Epithelial cell of proximal tubule (primary cell): Measurements from ENCODE around the gene AFAP1. TPM values are rescaled to one million over a fixed set of nuclear protein-coding genes. Genes with fewer than 3 reads are reported as not detected.

Experiments
- DNase-seq: peaks from one replicate; pipeline ENCODE4 v3.0.0-alpha.2; 2011; ENCODE audit warnings: low read depth
- H3K4me3 ChIP-seq: 2 replicates; pipeline ENCODE4 v1.5.1; 2011; ENCODE audit warnings: low read depth, mild to moderate bottlenecking, low read length
- total RNA-seq: library from RNA; depleted of rRNA; stranded (reverse); fragments of >200 nt; gene quantifications from 2 replicates; pipeline ENCODE4 v1.2.3, GENCODE V29; 2015
- TF ChIP-seq, protein P1 (sequence below): conservative IDR thresholded peaks from 2 replicates; pipeline ENCODE4 v1.5.1; 2012; ENCODE audit warnings: low read depth, mild to moderate bottlenecking, low read length

The AFAP1 gene
- total RNA-seq, 1 donor from 2014 or later = 26.2 TPM

DNA sequence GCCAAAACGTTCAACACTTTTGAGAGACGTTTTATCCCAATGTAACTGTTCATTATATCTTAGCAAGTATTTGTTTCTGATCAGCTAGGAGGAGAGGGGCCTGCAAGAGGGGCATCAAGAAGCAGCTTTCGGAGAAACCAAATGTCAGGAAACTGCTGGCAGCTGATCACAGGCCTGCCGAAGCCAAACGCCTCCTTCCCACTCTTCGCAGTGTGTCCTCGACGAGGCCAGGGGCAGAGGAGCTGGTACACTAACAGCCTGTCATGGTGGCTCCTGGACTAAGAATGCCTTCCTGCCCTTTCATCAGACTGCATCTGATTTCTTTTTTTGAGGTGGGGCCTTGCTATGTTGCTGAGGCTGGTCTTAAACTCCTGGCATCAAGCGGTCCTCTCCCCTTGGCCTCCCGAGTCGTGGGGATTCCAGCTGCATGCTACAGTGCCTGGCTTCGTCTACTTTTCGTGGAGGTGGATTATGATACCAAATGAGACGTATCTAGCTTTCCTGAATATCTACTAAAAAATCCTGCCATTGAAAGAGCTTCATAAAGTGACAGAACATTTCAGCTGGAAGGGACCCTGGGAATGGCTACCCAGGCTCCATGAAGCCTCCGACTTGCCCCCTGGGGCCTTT, 134.8 kb downstream of the AFAP1 start:
- TF ChIP-seq, protein P1, sequence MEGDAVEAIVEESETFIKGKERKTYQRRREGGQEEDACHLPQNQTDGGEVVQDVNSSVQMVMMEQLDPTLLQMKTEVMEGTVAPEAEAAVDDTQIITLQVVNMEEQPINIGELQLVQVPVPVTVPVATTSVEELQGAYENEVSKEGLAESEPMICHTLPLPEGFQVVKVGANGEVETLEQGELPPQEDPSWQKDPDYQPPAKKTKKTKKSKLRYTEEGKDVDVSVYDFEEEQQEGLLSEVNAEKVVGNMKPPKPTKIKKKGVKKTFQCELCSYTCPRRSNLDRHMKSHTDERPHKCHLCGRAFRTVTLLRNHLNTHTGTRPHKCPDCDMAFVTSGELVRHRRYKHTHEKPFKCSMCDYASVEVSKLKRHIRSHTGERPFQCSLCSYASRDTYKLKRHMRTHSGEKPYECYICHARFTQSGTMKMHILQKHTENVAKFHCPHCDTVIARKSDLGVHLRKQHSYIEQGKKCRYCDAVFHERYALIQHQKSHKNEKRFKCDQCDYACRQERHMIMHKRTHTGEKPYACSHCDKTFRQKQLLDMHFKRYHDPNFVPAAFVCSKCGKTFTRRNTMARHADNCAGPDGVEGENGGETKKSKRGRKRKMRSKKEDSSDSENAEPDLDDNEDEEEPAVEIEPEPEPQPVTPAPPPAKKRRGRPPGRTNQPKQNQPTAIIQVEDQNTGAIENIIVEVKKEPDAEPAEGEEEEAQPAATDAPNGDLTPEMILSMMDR = no peak
- no peak for DNase-seq
- no peak overlapping the region for H3K4me3 ChIP-seq

DNA sequence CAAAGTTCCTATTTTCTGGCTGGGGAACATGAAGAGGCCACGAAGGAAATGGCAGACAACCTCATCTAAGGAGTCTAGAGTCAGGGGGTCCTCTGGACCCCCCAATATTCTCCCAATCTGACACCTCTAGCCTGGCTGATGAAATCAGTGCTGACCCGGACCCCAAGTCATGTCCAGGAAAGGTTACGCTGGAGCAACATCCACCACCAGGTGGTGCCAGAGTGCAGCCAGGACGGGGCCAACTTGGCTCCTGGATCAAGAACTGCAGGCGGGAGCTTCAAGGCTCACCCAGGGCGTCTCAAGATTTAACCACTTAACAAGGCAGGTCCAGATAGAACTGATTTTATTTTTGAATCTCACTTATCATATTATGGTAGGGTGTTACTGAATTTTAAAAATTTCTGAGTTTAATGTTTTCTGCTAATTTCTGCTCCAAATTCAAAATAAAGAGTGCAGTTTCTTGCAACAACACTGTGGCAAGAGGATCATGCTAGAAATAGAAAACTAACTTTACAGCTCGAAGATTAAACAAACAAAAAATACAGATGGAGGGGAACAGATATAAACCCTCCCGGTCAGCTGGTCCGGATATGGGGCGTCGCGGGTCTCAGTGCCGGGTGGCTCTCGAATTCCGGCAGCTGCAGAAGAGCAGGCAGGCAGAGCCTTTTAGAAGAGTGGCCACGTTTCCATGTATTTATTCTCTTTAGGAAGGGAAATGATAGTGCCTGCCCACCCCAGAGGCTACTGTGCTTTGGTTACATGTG, 135.5 kb downstream of the AFAP1 start:
- DNase-seq = no peak
- TF ChIP-seq, protein P1 = peak; percentile 99
- no peak overlapping the region for H3K4me3 ChIP-seq

DNA sequence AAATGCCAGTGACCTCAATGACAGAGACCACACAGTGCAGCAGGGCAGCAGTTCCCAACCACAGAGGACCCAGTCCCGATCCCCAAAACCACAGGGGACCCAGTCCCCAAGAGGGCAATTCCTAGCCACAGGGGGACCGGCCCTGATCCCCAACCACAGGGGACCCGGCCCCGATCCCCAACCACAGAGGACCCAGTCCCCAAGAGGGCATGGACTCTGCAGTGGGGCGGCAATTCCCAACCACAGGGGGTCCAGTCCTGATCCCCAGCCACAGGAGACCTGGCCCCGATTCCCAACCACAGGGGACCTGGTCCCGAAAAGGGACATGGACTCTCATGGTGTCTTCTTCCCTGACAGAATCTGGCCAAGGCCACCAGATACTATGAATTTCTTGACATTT, 136.3 kb downstream of the AFAP1 start:
- TF ChIP-seq, protein P1 = no peak
- H3K4me3 ChIP-seq = no peak overlapping the region
- no peak for DNase-seq

DNA sequence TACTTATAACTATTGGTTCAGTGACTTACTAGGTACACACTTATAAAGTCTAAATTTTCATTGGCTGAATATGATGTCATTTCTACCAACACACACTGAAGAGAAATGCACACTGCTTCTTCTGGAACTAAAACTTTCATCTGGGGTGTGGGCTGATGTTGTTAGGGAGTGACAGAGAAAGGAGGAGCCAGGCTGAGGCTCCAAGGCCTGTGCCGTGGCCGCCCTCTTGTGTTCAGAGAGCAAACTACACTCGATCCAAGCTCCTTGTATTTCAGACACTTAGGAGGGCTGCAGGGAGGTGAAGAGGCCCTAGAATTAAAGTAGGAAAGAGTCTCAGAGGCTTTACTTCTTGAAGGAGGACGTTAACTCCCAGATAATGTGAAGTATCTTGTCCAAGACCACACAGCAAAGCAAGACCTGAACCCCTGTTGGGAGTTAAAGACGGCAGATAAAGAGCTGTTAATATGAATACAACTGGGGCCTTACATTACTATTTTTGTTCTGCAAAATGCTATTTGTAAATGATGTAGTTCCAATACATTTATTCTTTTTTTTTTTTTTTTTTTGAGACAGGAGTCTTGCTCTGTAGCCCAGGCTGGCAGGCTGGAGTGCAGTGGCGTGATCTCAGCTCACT, 137.5 kb downstream of the AFAP1 start:
- DNase-seq = no peak
- no peak overlapping the region for H3K4me3 ChIP-seq
- TF ChIP-seq, protein P1 = peak; percentile 90

DNA sequence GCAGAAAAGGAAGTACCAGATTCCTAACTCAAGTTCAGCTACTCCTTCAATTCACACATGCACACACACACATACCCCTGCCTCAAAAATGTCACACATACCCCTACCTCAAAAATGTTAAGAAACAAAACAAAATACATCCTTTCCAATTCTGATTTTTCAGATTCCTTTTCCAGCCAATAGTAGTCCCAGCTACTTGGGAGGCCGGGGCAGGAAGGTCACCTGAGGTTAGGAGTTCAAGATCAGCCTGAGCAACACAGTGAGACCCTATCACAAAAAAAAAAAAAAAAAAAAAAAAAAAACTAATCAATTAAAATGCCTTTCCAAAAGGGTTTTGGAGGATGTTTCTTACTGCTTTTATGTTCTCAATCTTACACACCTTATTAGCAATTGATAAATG, 138.0 kb downstream of the AFAP1 start:
- no peak overlapping the region for H3K4me3 ChIP-seq
- no peak for DNase-seq
- TF ChIP-seq, protein P1 = no peak

DNA sequence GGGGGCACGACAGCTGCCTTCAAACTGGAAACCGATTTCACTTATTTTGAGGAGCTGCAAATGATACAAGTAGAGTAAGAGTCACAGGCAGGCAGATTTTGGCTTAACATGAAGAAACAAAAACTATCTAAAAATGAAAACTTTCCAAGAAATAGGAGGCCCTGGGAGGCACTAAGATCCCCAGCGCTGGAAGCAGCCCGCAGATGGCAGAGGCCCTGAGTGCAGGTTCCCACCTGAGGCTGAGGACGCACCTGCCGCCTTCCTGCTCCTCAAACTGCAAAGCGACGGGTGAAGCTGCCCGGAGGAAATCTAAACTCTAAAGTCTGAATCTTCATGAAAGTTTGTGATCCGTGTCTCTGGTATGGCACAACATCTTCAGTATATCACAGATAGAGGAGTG, 138.7 kb downstream of the AFAP1 start:
- DNase-seq = no peak
- no peak overlapping the region for H3K4me3 ChIP-seq
- TF ChIP-seq, protein P1 = no peak
